Hepatocyte (in vitro differentiated cells): Measurements from ENCODE around the gene VWA5B2. TPM values are rescaled to one million over a fixed set of nuclear protein-coding genes. Genes with fewer than 3 reads are reported as not detected.

ENCODE experiments used
- DNase-seq: peaks from one replicate; pipeline ENCODE4 v3.0.0-alpha.2; 2016; ENCODE audit warnings: low spot score
- H2AFZ ChIP-seq: fragments of 200-600 bp; sonication (generic); 2 replicates; pipeline ENCODE4 v1.6.0; 2016; ENCODE audit warnings: antibody characterized with exemption, mild to moderate bottlenecking
- H3K27ac ChIP-seq: fragments of 200-600 bp; sonication (generic); 2 replicates; pipeline ENCODE4 v1.5.1; 2016; ENCODE audit warnings: mild to moderate bottlenecking
- H3K27me3 ChIP-seq: fragments of 200-600 bp; sonication (generic); 2 replicates; pipeline ENCODE4 v1.6.1; 2016
- H3K36me3 ChIP-seq: fragments of 200-600 bp; sonication (generic); replicated peaks from 2 replicates; pipeline ENCODE4 v1.5.1; 2016; ENCODE audit warnings: low read depth; ENCODE audit not compliant: insufficient read depth
- H3K4me1 ChIP-seq: fragments of 200-600 bp; sonication (generic); 2 replicates; pipeline ENCODE4 v1.5.1; 2016; ENCODE audit warnings: mild to moderate bottlenecking, moderate library complexity; ENCODE audit not compliant: insufficient read depth
- H3K4me2 ChIP-seq: fragments of 200-600 bp; sonication (generic); 2 replicates; pipeline ENCODE4 v1.6.0; 2016
- H3K4me3 ChIP-seq: fragments of 200-600 bp; sonication (generic); 2 replicates; pipeline ENCODE4 v1.5.1; 2016; ENCODE audit warnings: mild to moderate bottlenecking
- H3K79me2 ChIP-seq: fragments of 200-600 bp; sonication (generic); 2 replicates; pipeline ENCODE4 v1.6.0; 2017; ENCODE audit warnings: mild to moderate bottlenecking
- H3K9me2 ChIP-seq: fragments of 200-600 bp; sonication (generic); replicated peaks from 2 replicates; pipeline ENCODE4 v1.6.0; 2017; ENCODE audit warnings: mild to moderate bottlenecking; ENCODE audit not compliant: insufficient read depth
- H3K9me3 ChIP-seq: fragments of 200-600 bp; sonication (generic); 2 replicates; pipeline ENCODE4 v1.5.1; 2016; ENCODE audit warnings: low read depth, mild to moderate bottlenecking
- H4K20me1 ChIP-seq: fragments of 200-600 bp; sonication (generic); 2 replicates; pipeline ENCODE4 v1.6.0; 2016; ENCODE audit warnings: mild to moderate bottlenecking; ENCODE audit not compliant: insufficient read depth, poor library complexity, severe bottlenecking
- EZH2 ChIP-seq: fragments of 200-600 bp; sonication (generic); IDR thresholded peaks from 2 replicates; pipeline ENCODE4 v1.6.1; 2016; ENCODE audit warnings: antibody characterized with exemption, mild to moderate bottlenecking, borderline replicate concordance
- EZH2phosphoT487 ChIP-seq: fragments of 200-600 bp; sonication (generic); IDR thresholded peaks from one replicate; pipeline ENCODE4 v1.6.1; 2018; ENCODE audit warnings: antibody characterized with exemption, mild to moderate bottlenecking, low read depth, moderate library complexity; ENCODE audit not compliant: unreplicated experiment, severe bottlenecking
- WGBS: methylation state at CpG from one replicate; pipeline ENCODE4 v1.1.6; 2016; ENCODE audit warnings: low lambda C conversion rate; ENCODE audit errors: missing lambda C conversion rate; 5-methylcytosine and 5-hydroxymethylcytosine counted together
- polyA plus RNA-seq: library from polyadenylated mRNA; unstranded; fragments of >200 nt; fragmentation: Nextera tagmentation; extraction: Ambion mirVana; gene quantifications from 2 replicates; pipeline ENCODE4 v1.2.1, GENCODE V29; 2016
- total RNA-seq: library from RNA; depleted of rRNA; stranded (reverse); fragments of >200 nt; gene quantifications from 2 replicates; pipeline ENCODE4 v1.2.3, GENCODE V29; 2014
- TF ChIP-seq, protein P1 (sequence below): fragments of 200-600 bp; sonication (generic); IDR thresholded peaks from 2 replicates; pipeline ENCODE4 v1.5.1; 2016; ENCODE audit warnings: antibody characterized with exemption, mild to moderate bottlenecking; ENCODE audit not compliant: poor library complexity

Gene VWA5B2
- total and polyA plus RNA-seq, 2 experiments from 2014 or later: 1.0 to 3.2 TPM

DNA sequence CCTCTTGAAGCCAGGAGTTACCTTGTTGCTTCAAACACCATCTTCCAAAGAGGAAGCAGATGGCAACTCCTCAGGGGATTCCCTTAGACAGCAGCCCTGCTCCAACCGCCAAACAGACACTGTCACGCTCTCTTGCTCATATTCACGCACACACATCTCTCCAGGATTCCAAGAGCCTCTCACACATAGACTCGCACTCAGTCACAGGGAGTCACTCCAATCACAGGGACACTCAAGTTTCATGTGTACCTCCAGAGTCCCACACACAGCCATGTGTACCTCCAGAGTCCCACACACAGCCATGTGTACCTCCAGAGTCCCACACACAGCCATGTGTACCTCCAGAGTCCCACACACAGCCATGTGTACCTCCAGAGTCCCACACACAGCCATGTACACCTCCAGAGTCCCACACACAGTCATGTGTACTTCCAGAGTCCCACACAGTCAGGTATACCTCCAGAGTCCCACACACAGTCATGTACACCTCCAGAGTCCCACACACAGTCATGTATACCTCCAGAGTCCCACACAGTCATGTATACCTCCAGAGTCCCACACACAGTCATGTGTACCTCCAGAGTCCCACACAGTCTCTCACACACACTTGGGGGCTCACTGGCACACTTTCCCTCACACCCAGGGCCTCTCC is 6.1 kb downstream of the VWA5B2 start:
- no peak overlapping the region for H3K4me3 ChIP-seq
- no peaks in the 10 kb centered on the region for H3K9me3 ChIP-seq
- no peaks in the 10 kb centered on the region for H4K20me1 ChIP-seq
- H3K79me2 ChIP-seq: no peaks in the 10 kb centered on the region
- H3K4me2 ChIP-seq: no peak overlapping the region
- 90% methylated on average over 4 of the region's 4 CpGs for WGBS
- peaks cover 3% of the 10 kb centered on the region for H3K4me1 ChIP-seq
- no peak for DNase-seq
- TF ChIP-seq, protein P1, sequence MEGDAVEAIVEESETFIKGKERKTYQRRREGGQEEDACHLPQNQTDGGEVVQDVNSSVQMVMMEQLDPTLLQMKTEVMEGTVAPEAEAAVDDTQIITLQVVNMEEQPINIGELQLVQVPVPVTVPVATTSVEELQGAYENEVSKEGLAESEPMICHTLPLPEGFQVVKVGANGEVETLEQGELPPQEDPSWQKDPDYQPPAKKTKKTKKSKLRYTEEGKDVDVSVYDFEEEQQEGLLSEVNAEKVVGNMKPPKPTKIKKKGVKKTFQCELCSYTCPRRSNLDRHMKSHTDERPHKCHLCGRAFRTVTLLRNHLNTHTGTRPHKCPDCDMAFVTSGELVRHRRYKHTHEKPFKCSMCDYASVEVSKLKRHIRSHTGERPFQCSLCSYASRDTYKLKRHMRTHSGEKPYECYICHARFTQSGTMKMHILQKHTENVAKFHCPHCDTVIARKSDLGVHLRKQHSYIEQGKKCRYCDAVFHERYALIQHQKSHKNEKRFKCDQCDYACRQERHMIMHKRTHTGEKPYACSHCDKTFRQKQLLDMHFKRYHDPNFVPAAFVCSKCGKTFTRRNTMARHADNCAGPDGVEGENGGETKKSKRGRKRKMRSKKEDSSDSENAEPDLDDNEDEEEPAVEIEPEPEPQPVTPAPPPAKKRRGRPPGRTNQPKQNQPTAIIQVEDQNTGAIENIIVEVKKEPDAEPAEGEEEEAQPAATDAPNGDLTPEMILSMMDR: no peak
- TF ChIP-seq EZH2phosphoT487 (no peak), EZH2 (no peak)
- no peak overlapping the region for H3K27ac ChIP-seq
- H3K9me2 ChIP-seq: no peaks in the 10 kb centered on the region
- peaks cover 23% of the 10 kb centered on the region for H3K27me3 ChIP-seq
- H3K36me3 ChIP-seq: no peaks in the 10 kb centered on the region
- H2AFZ ChIP-seq: no peak overlapping the region

DNA sequence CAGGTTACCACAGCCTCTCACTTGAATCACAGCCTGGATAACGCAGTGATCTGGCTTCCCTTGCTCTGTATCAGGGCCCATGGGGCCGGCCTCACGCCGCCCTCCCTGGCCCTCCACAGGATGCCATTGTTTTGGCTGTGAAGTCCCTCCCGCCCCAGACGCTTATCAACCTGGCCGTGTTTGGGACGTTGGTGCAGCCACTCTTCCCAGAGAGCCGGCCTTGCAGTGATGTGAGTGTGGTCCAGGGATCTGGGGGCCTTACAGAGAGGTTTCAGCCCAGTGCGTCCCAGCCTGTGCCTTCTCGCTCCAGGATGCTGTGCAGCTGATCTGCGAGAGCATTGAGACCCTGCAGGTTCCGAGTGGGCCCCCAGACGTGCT is 6.6 kb downstream of the VWA5B2 start:
- H3K27me3 ChIP-seq: peaks cover 20% of the 10 kb centered on the region
- WGBS: 53% methylated on average over 14 of the region's 14 CpGs
- no peak overlapping the region for H2AFZ ChIP-seq
- no peaks in the 10 kb centered on the region for H3K79me2 ChIP-seq
- H3K36me3 ChIP-seq: no peaks in the 10 kb centered on the region
- H3K9me2 ChIP-seq: no peaks in the 10 kb centered on the region
- no peaks in the 10 kb centered on the region for H4K20me1 ChIP-seq
- no peak overlapping the region for H3K4me3 ChIP-seq
- no peak overlapping the region for H3K4me2 ChIP-seq
- no peak for DNase-seq
- peaks cover under 1% of the 10 kb centered on the region for H3K4me1 ChIP-seq
- TF ChIP-seq, protein P1: no peak
- TF ChIP-seq EZH2 (no peak), EZH2phosphoT487 (no peak)
- no peaks in the 10 kb centered on the region for H3K9me3 ChIP-seq
- H3K27ac ChIP-seq: no peak overlapping the region

GRCh38 chr3:184236636-184237035 is 7.3 kb downstream of the VWA5B2 start:
- no peaks in the 10 kb centered on the region for H3K79me2 ChIP-seq
- DNase-seq: no peak
- 84% methylated on average over 3 of the region's 3 CpGs for WGBS
- no peak overlapping the region for H3K4me3 ChIP-seq
- peaks cover 14% of the 10 kb centered on the region for H3K27me3 ChIP-seq
- H3K9me3 ChIP-seq: no peaks in the 10 kb centered on the region
- TF ChIP-seq, protein P1: no peak
- no peak for TF ChIP-seq EZH2phosphoT487
- no peak overlapping the region for H3K27ac ChIP-seq
- H3K4me2 ChIP-seq: no peak overlapping the region
- H2AFZ ChIP-seq: no peak overlapping the region
- no peaks in the 10 kb centered on the region for H4K20me1 ChIP-seq
- no peaks in the 10 kb centered on the region for H3K4me1 ChIP-seq
- no peaks in the 10 kb centered on the region for H3K36me3 ChIP-seq
- no peaks in the 10 kb centered on the region for H3K9me2 ChIP-seq
